ENCODE results near the gene AGRP. TPM values are rescaled to one million over a fixed set of nuclear protein-coding genes. Genes with fewer than 3 reads are reported as not detected.

The AGRP gene, protein sequence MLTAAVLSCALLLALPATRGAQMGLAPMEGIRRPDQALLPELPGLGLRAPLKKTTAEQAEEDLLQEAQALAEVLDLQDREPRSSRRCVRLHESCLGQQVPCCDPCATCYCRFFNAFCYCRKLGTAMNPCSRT
- total RNA-seq: not detected

DNA sequence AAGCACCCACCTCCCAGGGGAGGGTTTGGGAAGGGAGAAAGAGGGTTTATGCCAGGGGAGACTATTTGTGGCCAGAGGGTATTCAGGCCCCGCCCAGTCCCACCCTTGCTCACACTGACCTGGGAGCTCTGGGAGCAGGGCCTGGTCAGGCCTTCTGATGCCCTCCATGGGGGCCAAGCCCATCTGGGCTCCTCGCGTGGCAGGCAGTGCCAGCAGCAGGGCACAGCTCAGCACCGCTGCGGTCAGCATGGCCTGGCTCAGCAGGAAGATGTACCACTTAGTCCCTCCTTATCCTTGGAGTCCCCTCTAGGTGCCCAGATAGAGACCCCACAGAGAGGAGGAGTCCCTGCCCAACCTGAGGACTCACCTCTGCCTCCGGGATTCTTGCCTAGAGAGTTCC is at the start of gene AGRP:
Gene AGRP (minus strand): TSS at position 398 of the 400 bp plus-strand sequence. CDS start 149 bp downstream, at position 249.
- peaks cover 23% of the 10 kb centered on the region for H3K4me1 Mint-ChIP-seq
- peaks cover 14% of the 10 kb centered on the region for H3K36me3 Mint-ChIP-seq
- ATAC-seq: no peak
- no peaks in the 10 kb centered on the region for H3K9me3 Mint-ChIP-seq (ENCODE audit: low read depth)
- CTCF ChIA-PET: interaction anchor here (0.9 to 30.1 kb wide), 6 partner anchors 9 to 62 kb away, joined by 3 to 732 read pairs (median 11); partner anchors contain the start of gene RIPOR1
- H3K27ac Mint-ChIP-seq: peak within 1 kb of the TSS; percentile 99
- H3K4me3 Mint-ChIP-seq: peak within 1 kb of the TSS; percentile 99
- no peak for DNase-seq
- H3K27me3 Mint-ChIP-seq: no peaks in the 10 kb centered on the region

DNA sequence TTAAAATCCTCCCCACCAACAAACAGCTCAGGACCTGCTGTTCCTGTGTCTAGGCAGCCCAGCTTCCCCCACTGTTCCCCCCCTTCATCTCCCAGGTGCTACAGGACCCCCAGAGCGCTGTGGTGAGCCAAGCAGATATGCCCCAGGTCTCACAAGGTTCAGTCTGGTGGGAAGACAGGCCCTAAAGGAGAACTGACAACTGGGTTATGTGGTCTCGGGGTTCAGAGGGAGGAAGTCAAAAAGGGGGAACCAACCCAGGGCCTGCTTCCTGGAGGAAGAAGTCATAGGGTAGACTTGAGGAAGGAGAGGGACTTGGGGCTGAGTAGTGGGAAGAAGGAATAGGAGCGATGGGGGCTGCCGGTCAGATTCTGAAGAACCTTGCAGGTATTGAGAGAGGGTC is 47.9 kb upstream of the AGRP start:
- H3K27ac Mint-ChIP-seq: no peak overlapping the region
- H3K36me3 Mint-ChIP-seq: no peaks in the 10 kb centered on the region
- H3K27me3 Mint-ChIP-seq: peaks cover 62% of the 10 kb centered on the region
- CTCF ChIA-PET: interaction anchor here (3.9 to 20.7 kb wide), 4 partner anchors 12 to 114 kb away, joined by 16 to 732 read pairs (median 134); partner anchors contain the start of genes AGRP, ATP6V0D1 and CARMIL2
- peak overlapping the region; percentile 3 for H3K4me3 Mint-ChIP-seq
- peaks cover 18% of the 10 kb centered on the region for H3K4me1 Mint-ChIP-seq
- no peak for ATAC-seq
- H3K9me3 Mint-ChIP-seq (ENCODE audit: low read depth): no peaks in the 10 kb centered on the region
- DNase-seq: no peak

DNA sequence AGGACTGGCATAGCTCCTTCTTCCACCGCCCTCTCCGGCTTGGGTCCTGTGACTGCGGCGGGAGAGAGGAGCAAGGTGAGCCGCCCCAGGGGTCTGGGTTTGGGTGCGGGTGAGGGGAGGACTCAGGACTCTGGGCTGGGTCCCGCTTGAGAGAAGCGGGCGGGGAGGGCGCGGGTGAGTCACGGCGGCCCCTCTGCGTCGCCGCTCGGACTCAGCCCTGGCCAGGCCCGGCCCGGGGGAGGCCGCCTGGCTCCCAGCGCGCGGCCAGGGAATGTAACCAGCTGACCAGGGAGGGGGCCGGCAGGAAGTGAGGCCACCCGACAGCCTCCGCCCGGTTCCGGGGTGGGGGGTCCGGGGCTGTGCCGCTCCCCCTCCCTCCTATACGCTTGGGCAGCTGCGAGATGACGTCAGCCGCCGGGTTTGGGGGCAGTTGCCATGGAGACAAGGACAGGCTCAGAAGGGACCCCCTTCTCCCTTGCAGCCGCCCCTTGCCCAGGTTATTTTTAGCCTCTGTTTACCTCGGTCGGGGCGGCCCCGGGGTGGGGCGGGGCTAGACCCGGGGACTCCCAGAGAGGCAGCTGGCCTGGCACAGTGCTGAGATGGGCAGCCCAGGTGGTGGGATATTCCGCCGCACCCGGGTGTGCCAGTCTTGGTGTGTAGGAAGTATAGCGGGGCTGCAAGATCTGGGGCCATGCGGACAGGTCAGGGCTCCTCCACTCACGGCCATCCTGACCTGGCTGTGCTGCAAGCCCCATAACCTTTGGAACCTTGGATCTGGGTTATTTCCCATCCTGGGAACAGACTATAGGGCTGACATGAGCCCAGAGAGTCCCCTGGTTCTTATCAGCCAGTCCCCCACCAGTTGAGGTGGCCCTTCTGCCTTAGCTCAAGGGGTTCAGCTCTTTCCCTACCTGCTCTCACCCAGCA is 46.9 kb upstream of the AGRP start:
- Mint-ChIP-seq H3K27me3 (peaks cover 56% of the 10 kb centered on the region), H3K36me3 (no peaks in the 10 kb centered on the region), H3K27ac (no peak overlapping the region), H3K4me1 (peaks cover 18% of the 10 kb centered on the region), H3K9me3 (ENCODE audit: low read depth) (no peaks in the 10 kb centered on the region), H3K4me3 (peak overlapping the region; percentile 42)
- DNase-seq (no peak), ATAC-seq (no peak)
- CTCF ChIA-PET: interaction anchor here (1.5 to 20.7 kb wide), 5 partner anchors 11 to 115 kb away, joined by 4 to 732 read pairs (median 17); partner anchors contain the start of genes AGRP, ATP6V0D1 and CARMIL2

DNA sequence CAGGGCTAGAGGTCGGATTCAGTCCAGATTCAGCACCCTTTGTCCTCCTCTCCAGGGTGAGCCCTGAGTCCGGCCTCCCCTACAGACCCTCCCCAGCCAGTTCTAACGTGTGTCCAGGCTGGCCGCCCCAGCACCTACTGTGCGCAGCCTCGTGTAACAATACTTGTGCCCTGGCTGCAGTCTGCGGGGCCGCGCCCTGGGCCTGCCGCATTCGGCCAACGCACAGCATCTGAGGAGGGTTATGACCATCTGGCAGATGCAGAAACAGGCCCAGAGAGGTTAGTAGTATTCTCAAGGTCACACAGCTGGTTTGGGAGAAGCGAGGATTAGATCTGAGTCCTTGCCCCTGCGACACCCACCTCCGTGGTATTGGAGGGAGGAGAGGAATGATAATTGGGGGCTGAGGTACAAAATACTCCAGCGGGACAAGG is 46.2 kb upstream of the AGRP start:
- no peak for DNase-seq
- H3K27ac Mint-ChIP-seq: no peak overlapping the region
- H3K4me1 Mint-ChIP-seq: peaks cover 18% of the 10 kb centered on the region
- CTCF ChIA-PET: interaction anchor here (0.6 to 20.7 kb wide), 8 partner anchors 11 to 130 kb away, joined by 3 to 732 read pairs (median 10); partner anchors contain the start of genes AGRP, ATP6V0D1 and CARMIL2
- ATAC-seq: no peak
- H3K36me3 Mint-ChIP-seq: no peaks in the 10 kb centered on the region
- peak overlapping the region; percentile 42 for H3K4me3 Mint-ChIP-seq
- H3K9me3 Mint-ChIP-seq (ENCODE audit: low read depth): no peaks in the 10 kb centered on the region
- H3K27me3 Mint-ChIP-seq: peaks cover 53% of the 10 kb centered on the region

DNA sequence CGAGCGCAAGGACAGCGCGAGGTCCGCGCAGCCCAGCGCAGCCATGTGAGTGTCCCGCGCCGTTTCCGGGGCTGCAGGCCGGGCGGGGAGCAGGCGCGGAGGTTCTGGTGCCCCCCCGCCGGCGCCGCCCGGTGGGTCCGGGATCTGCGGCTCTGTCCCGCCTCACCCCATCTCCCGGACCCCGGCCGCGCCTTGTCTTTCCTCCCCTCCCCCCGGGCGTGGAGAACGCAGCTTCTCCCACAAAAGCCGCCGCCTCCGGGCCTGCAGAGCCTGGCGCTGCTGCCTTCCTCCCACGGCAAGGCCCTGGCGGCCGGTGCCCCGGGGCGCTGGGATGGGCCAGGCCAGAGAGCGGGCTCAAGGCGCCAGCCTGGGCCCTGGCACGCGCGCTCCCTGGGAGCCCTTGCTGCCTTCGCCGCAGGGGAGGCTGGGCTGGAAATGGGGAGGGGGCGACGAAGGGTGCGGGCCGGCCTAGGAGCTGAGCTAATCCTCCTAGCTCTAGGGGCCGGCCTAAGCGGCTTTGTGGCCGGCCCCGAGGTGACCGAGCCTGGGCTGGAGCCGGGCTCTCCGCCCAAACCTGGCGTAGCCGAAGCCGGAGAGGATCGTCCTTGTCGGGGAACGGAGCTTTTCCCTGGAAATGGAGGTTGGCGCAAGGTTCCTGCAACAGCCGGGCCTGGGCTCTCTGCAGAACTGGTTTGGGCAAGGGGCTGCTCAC is 45.7 kb upstream of the AGRP start:
- Mint-ChIP-seq H3K4me3 (peak overlapping the region; percentile 42), H3K9me3 (ENCODE audit: low read depth) (no peaks in the 10 kb centered on the region), H3K27ac (no peak overlapping the region), H3K36me3 (no peaks in the 10 kb centered on the region), H3K4me1 (peaks cover 18% of the 10 kb centered on the region), H3K27me3 (peaks cover 51% of the 10 kb centered on the region)
- CTCF ChIA-PET: interaction anchor here (0.6 to 20.7 kb wide), 12 partner anchors 10 to 477 kb away, joined by 3 to 732 read pairs (median 4); partner anchors contain the start of genes AGRP, ATP6V0D1 and CARMIL2
- ATAC-seq (peak; percentile 69), DNase-seq (no peak)

DNA sequence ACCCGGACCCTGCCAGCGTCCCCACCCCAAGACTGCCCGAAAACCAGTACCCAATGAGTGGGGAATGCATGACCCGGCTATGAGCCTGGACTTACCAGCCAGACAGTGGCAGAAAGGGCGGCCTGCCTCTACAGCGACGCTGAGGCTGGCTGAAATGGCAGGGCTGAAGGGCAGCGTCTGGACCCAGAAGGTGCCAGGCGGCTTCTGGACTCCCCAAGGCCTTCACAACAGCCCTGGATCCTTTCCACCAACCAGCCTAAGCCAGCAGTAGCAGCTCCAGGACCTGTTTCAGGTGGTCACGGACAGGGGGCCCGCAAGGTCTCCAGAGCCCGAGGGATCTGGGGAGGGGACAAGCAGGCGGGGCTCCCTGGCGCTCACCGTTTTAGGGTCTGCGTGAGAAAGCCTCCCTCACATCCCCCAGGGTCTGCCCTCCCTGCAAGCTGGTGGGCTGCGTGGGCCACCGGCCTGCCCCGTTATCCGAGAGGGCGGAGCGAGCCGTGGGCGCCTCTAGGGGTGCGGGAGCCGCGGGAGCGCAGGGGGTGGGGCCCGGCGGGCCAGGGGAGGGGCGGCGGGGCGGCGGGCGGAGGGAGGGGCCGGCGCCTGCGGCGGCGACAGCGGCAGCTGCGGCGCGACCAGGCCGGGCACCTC is 45.0 kb upstream of the AGRP start, which contains the start of gene RIPOR1:
Gene RIPOR1 (plus strand): TSS at position 608 of the 648 bp plus-strand sequence. CDS start 9,618 bp downstream, outside the sequence.
- Mint-ChIP-seq H3K36me3 (no peaks in the 10 kb centered on the region), H3K9me3 (ENCODE audit: low read depth) (no peaks in the 10 kb centered on the region), H3K4me3 (peak within 1 kb of the TSS; percentile 42), H3K4me1 (peaks cover 18% of the 10 kb centered on the region), H3K27me3 (peaks cover 51% of the 10 kb centered on the region), H3K27ac (no peak within 1 kb of the TSS)
- CTCF ChIA-PET: interaction anchor here (0.6 to 20.7 kb wide), 10 partner anchors 10 to 189 kb away, joined by 3 to 732 read pairs (median 4); partner anchors contain the start of genes AGRP, ATP6V0D1 and CARMIL2
- ATAC-seq: peak; percentile 74
- no peak for DNase-seq

DNA sequence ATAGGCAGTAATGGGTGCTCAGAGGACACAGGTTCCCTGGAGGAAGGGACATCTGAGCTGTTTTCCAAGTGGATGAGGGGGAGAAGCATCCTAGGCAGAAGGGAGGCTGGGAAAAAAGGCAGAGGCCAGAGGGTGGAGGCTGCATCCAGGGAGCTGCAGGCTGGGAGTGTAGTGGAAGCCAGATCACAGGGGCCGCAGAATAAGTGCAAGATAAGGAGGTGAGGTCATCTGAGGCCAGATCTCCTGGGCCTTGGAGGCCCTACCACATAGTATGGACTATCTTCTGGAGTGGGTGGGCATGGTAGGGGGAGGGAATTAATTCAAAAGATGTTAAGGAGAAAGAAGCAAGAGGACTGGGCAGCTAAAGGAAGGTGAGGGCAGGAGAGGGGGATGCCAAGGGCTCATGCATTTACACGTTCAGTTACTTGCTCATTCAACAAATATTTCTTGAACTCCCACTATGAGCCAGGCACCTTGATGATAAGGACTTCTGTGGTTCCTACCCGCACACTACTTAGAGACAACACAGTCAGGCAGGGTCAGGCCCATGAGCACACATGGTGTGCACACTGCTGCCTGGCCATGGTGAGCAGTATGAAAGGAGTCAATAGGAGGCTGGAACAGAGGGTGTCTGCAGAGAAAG is 42.9 kb upstream of the AGRP start:
- Mint-ChIP-seq H3K9me3 (ENCODE audit: low read depth) (no peaks in the 10 kb centered on the region), H3K36me3 (no peaks in the 10 kb centered on the region), H3K4me1 (peaks cover 26% of the 10 kb centered on the region), H3K27me3 (peaks cover 38% of the 10 kb centered on the region), H3K27ac (no peak overlapping the region), H3K4me3 (no peak overlapping the region)
- DNase-seq: no peak
- ATAC-seq: no peak
- CTCF ChIA-PET: interaction anchor here (1.0 to 20.7 kb wide), 5 partner anchors 21 to 141 kb away, joined by 4 to 732 read pairs (median 5); partner anchors contain the start of genes AGRP, ATP6V0D1 and CARMIL2

DNA sequence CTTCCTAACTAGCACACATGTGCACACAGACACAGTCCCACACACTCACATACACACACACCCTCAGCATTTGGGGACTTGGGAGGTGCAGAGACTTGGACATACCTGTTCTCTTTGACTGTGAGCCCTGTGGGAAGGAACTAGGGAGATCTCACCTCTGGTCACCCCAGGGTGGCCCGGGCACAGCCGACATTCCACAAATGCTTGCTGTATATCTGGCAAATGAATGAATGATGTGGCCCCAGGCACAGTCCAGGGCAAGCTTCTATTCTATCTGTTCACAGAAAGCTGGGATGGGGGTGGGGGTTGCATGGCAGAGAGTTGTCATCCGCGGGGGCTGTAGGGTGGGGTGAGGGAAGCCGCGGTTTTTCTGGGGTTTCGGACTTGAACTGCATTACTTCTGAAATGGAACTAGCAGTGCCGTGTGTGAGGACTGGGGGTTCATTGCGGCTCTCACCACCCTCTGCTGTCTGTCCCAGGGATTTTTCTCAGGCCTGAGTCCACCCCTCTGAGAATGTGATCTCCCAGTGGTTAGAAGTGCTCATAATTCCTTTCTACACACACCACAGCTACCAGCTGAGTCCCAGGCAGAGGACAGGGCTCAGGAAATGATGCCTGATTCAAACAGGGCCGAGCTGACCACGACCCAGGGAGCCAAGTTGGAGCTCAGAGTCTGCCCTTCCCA is 42.0 kb upstream of the AGRP start:
- no peaks in the 10 kb centered on the region for H3K9me3 Mint-ChIP-seq (ENCODE audit: low read depth)
- H3K36me3 Mint-ChIP-seq: no peaks in the 10 kb centered on the region
- H3K27me3 Mint-ChIP-seq: peaks cover 29% of the 10 kb centered on the region
- no peak overlapping the region for H3K27ac Mint-ChIP-seq
- CTCF ChIA-PET: interaction anchor here (1.0 to 20.7 kb wide), 5 partner anchors 22 to 142 kb away, joined by 4 to 732 read pairs (median 5); partner anchors contain the start of genes AGRP, ATP6V0D1 and CARMIL2
- DNase-seq (no peak), ATAC-seq (no peak)
- no peak overlapping the region for H3K4me3 Mint-ChIP-seq
- peaks cover 24% of the 10 kb centered on the region for H3K4me1 Mint-ChIP-seq

DNA sequence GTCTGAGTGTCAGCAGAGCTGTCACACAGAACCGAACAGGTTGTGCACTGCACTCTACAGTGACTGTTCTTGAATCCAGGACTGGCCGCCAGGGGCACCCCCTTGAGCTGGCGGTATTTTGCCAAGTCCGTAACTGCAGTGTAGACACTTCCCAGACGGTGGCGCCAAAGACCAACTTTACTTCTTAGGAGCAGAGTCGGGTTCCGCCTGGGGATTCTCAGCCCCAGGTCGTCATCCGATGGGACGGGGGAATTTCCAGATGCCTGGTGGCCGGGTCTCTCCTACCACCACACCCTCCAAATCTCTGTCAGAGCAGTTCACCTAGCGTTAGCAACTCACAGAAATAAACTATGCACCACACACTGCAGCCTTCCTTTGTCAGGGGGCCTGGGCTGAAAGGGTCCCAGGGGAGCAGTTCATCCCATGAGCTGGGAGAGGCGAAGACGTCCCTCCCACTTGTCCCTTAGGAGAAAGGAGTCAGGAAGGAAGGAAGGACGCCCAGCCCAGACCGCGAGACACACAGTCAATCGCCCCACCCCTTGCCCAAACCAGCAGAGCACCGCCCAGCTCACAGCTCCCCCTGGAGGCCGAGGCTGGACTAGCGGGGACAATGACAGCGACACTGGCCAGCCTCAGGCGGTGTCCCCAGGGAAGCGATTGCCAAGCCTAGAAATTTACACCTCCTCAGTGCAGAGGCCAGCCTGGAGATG is 37.9 kb upstream of the AGRP start:
- peak; percentile 91 for ATAC-seq
- no peaks in the 10 kb centered on the region for H3K9me3 Mint-ChIP-seq (ENCODE audit: low read depth)
- H3K27me3 Mint-ChIP-seq: peaks cover 7% of the 10 kb centered on the region
- peaks cover 36% of the 10 kb centered on the region for H3K4me1 Mint-ChIP-seq
- H3K27ac Mint-ChIP-seq: peak overlapping the region; percentile 96
- H3K36me3 Mint-ChIP-seq: no peaks in the 10 kb centered on the region
- H3K4me3 Mint-ChIP-seq: peak overlapping the region; percentile 81
- DNase-seq: peak; percentile 99
- CTCF ChIA-PET: interaction anchor here (0.6 to 20.7 kb wide), 69 partner anchors 9 to 641 kb away, joined by 3 to 732 read pairs (median 5); partner anchors contain the start of genes ACD, AGRP, ATP6V0D1 and C16orf86

DNA sequence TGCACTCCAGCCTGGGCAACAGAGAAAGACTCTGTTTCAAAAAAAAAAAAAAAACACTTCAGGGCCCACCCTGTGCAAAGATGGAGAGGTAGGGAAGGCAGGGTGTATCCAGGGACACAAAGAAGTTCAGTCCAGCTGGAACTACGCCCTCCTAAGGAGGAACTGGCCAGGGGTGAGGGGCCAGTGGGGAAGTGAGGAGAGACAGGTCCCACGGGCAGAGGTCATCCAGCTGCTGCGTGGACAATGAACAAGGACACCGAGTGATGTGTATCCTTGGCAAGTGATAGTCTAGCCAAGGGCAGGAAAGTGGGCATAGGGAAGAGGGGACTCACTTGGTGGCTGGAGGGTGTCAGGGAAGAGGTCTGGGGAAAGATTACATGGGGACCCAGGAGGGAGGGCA is 35.9 kb upstream of the AGRP start:
- no peak for DNase-seq
- no peak overlapping the region for H3K4me3 Mint-ChIP-seq
- CTCF ChIA-PET: interaction anchor here (0.7 to 20.7 kb wide), 8 partner anchors 8 to 146 kb away, joined by 3 to 732 read pairs (median 102); partner anchors contain the start of genes ACD, AGRP, ATP6V0D1 and C16orf86

DNA sequence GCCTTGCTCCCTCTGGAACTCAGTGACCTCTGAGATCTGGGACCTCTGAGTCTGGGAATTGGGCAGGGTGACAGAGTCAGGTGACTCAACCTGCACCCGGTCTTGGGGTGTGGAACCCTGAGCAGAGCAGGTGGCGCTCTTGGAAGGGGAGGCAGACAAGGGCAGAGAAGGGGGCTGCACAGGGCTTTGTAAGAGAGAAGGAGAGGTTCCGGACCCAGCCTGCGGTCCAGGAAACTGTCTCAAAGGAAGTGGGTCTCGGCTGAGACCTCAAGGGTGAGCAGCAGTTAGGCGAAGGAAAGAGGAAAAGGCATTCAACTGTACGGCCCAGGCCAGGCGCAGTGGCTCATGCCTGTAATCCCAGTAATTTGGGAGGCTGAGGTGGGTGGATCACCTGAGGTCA is 35.3 kb upstream of the AGRP start:
- H3K36me3 Mint-ChIP-seq: no peaks in the 10 kb centered on the region
- CTCF ChIA-PET: interaction anchor here (1.1 to 20.7 kb wide), 7 partner anchors 17 to 146 kb away, joined by 3 to 732 read pairs (median 90); partner anchors contain the start of genes ACD, AGRP, ATP6V0D1 and C16orf86
- H3K27me3 Mint-ChIP-seq: no peaks in the 10 kb centered on the region
- no peaks in the 10 kb centered on the region for H3K9me3 Mint-ChIP-seq (ENCODE audit: low read depth)
- DNase-seq (no peak), ATAC-seq (no peak)
- H3K27ac Mint-ChIP-seq: peak overlapping the region; percentile 86
- H3K4me3 Mint-ChIP-seq: no peak overlapping the region
- peaks cover 43% of the 10 kb centered on the region for H3K4me1 Mint-ChIP-seq

More for the DNA sequence above, 35.9 kb upstream of the AGRP start:
- H3K9me3 Mint-ChIP-seq (ENCODE audit: low read depth): no peaks in the 10 kb centered on the region
- H3K4me1 Mint-ChIP-seq: peaks cover 40% of the 10 kb centered on the region
- peaks cover 3% of the 10 kb centered on the region for H3K27me3 Mint-ChIP-seq
- H3K27ac Mint-ChIP-seq: peak overlapping the region; percentile 86
- no peaks in the 10 kb centered on the region for H3K36me3 Mint-ChIP-seq
- no peak for ATAC-seq
